Measurements from ENCODE around the gene IFT20.

IFT20 gene

DNA sequence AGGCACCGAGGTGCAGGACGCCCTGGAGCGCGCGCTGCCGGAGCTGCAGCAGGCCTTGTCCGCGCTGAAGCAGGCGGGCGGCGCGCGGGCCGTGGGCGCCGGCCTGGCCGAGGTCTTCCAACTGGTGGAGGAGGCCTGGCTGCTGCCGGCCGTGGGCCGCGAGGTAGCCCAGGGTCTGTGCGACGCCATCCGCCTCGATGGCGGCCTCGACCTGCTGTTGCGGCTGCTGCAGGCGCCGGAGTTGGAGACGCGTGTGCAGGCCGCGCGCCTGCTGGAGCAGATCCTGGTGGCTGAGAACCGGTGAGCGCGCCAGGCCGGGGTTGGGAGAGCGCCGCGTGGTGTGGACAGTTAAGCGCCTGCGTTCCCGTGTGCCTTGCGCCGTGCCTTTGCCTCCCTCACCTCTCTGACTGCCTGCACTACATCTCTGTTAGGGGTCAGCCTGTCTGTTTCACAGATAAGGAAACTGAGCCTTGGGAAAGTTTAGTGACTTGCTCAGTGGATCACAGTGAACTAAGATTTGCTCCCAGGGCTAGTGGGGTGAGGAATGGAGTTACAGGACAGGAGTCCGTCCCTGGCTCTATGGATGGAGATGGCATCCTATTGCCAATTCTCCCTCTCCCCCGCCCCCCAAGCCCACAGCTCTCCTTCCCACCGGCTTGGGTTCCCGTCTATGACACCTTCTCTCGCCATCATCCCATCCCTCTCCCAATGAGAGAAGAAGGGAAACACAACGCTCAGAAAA, 37.1 kb upstream of the IFT20 start:
- no peak overlapping the region for H3K27ac ChIP-seq (ENCODE audit: low read depth, low read length, poor library complexity, severe bottlenecking)
- peak overlapping the region; percentile 69 for H3K4me2 ChIP-seq (ENCODE audit: low read length)
- H2AFZ ChIP-seq (ENCODE audit: low read length) = no peak overlapping the region
- H3K9ac ChIP-seq (ENCODE audit: low read length) = peak overlapping the region; percentile 13; the same call in 1 of the 2 replicates
- no peaks in the 10 kb centered on the region for H3K36me3 ChIP-seq (ENCODE audit: insufficient read depth, low read length)
- H3K4me1 ChIP-seq (ENCODE audit: insufficient read depth, low read length, severe bottlenecking) = peaks cover 15% of the 10 kb centered on the region
- no peaks in the 10 kb centered on the region for H4K20me1 ChIP-seq (ENCODE audit: insufficient read depth, low read length)
- TF ChIP-seq, protein P1, sequence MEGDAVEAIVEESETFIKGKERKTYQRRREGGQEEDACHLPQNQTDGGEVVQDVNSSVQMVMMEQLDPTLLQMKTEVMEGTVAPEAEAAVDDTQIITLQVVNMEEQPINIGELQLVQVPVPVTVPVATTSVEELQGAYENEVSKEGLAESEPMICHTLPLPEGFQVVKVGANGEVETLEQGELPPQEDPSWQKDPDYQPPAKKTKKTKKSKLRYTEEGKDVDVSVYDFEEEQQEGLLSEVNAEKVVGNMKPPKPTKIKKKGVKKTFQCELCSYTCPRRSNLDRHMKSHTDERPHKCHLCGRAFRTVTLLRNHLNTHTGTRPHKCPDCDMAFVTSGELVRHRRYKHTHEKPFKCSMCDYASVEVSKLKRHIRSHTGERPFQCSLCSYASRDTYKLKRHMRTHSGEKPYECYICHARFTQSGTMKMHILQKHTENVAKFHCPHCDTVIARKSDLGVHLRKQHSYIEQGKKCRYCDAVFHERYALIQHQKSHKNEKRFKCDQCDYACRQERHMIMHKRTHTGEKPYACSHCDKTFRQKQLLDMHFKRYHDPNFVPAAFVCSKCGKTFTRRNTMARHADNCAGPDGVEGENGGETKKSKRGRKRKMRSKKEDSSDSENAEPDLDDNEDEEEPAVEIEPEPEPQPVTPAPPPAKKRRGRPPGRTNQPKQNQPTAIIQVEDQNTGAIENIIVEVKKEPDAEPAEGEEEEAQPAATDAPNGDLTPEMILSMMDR (IDR thresholded peaks at IDR 0.05; ENCODE audit: low read length) = no peak
- TF ChIP-seq EZH2 (IDR thresholded peaks at IDR 0.05; ENCODE audit: borderline replicate concordance, low read length) = no peak
- H3K4me3 ChIP-seq (ENCODE audit: low read depth, low read length, poor library complexity, severe bottlenecking) = peak overlapping the region; percentile 59
- H3K9me2 ChIP-seq (ENCODE audit: low read depth, low read length) = no peaks in the 10 kb centered on the region
- H3K27me3 ChIP-seq (ENCODE audit: insufficient read depth, low read length) = peaks cover 4% of the 10 kb centered on the region; the same call in 1 of the 2 replicates
- H3F3A ChIP-seq (ENCODE audit: insufficient read depth, low read length) = no peaks in the 10 kb centered on the region; the same call in 1 of the 2 replicates
- no peaks in the 10 kb centered on the region for H3K79me2 ChIP-seq (ENCODE audit: insufficient read depth, low read length)
- no peaks in the 10 kb centered on the region for H3K9me3 ChIP-seq (ENCODE audit: low read length)

- Histone ChIP-seq H3K79me2 (ENCODE audit: insufficient read depth, low read length) (no peaks in the 10 kb centered on the region), H3K4me2 (ENCODE audit: low read length) (peak within 1 kb of the TSS; percentile 69), H3K9me2 (ENCODE audit: low read depth, low read length) (no peaks in the 10 kb centered on the region), H3F3A (ENCODE audit: insufficient read depth, low read length) (no peaks in the 10 kb centered on the region; the same call in 1 of the 2 replicates), H3K4me1 (ENCODE audit: insufficient read depth, low read length, severe bottlenecking) (peaks cover 15% of the 10 kb centered on the region), H3K27me3 (ENCODE audit: insufficient read depth, low read length) (peaks cover 4% of the 10 kb centered on the region; the same call in 1 of the 2 replicates), H3K9me3 (ENCODE audit: low read length) (no peaks in the 10 kb centered on the region), H3K4me3 (ENCODE audit: low read depth, low read length, poor library complexity, severe bottlenecking) (peak within 1 kb of the TSS; percentile 59), H3K36me3 (ENCODE audit: insufficient read depth, low read length) (no peaks in the 10 kb centered on the region), H2AFZ (ENCODE audit: low read length) (no peak within 1 kb of the TSS), H4K20me1 (ENCODE audit: insufficient read depth, low read length) (no peaks in the 10 kb centered on the region), H3K27ac (ENCODE audit: low read depth, low read length, poor library complexity, severe bottlenecking) (no peak within 1 kb of the TSS), H3K9ac (ENCODE audit: low read length) (peak within 1 kb of the TSS; percentile 13; the same call in 1 of the 2 replicates)
- TF ChIP-seq, protein P1 (IDR thresholded peaks at IDR 0.05; ENCODE audit: low read length) = no peak
- TF ChIP-seq EZH2 (IDR thresholded peaks at IDR 0.05; ENCODE audit: borderline replicate concordance, low read length) = no peak
Observed at GRCh38 chr17:28371245-28372202, 36.3 kb upstream of the IFT20 start, which contains the start of gene SARM1. TSS of gene SARM1 (plus strand) at chr17:28371694. CDS start at chr17:28372033, 339 bp downstream.

DNA sequence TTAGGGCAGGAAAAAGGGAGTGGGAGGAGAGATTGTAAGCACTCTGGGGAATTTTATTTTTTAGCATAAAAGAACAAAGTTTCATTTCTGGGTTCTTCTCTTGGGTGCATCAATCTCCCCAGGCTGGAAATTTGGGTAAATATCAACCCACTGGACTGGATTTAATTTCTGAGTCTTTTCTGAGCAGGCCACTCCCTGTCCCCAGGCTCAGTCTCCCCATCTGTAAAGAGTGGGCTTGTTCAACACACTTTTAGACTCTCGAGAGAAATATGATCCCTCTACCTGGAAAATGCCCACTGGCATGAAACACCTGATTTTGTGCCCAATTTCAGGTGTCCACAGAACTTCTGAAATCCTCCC, 35.5 kb upstream of the IFT20 start:
- Histone ChIP-seq H3K27ac (ENCODE audit: low read depth, low read length, poor library complexity, severe bottlenecking) (no peak overlapping the region), H3K4me2 (ENCODE audit: low read length) (peak overlapping the region; percentile 69; the same call in 1 of the 2 replicates), H3K79me2 (ENCODE audit: insufficient read depth, low read length) (no peaks in the 10 kb centered on the region), H3F3A (ENCODE audit: insufficient read depth, low read length) (no peaks in the 10 kb centered on the region; the same call in 1 of the 2 replicates), H3K27me3 (ENCODE audit: insufficient read depth, low read length) (peaks cover 4% of the 10 kb centered on the region; the same call in 1 of the 2 replicates), H3K9me2 (ENCODE audit: low read depth, low read length) (no peaks in the 10 kb centered on the region), H2AFZ (ENCODE audit: low read length) (no peak overlapping the region), H3K36me3 (ENCODE audit: insufficient read depth, low read length) (no peaks in the 10 kb centered on the region), H4K20me1 (ENCODE audit: insufficient read depth, low read length) (no peaks in the 10 kb centered on the region), H3K4me3 (ENCODE audit: low read depth, low read length, poor library complexity, severe bottlenecking) (peak overlapping the region; percentile 59), H3K9ac (ENCODE audit: low read length) (no peak overlapping the region), H3K9me3 (ENCODE audit: low read length) (no peaks in the 10 kb centered on the region), H3K4me1 (ENCODE audit: insufficient read depth, low read length, severe bottlenecking) (peaks cover 15% of the 10 kb centered on the region)
- TF ChIP-seq, protein P1 (IDR thresholded peaks at IDR 0.05; ENCODE audit: low read length) = no peak
- no peak for TF ChIP-seq EZH2 (IDR thresholded peaks at IDR 0.05; ENCODE audit: borderline replicate concordance, low read length)

Data from OCI-LY1 (cell line).